GM19372 (cell line): ENCODE results near the gene KCNIP1.

Experiments
- ATAC-seq: cut with Tn5 transposase; IDR thresholded peaks from one replicate; pipeline ENCODE4 v1.9.1; 2021; ENCODE audit warnings: mild to moderate bottlenecking, low read depth, moderate library complexity; ENCODE audit not compliant: unreplicated experiment

Gene KCNIP1

GRCh38 chr5:170681013-170681433 lies 177.2 kb downstream of the KCNIP1 start:
- peak; percentile 68 for ATAC-seq

- ATAC-seq, result no peak
Observed at GRCh38 chr5:170691657-170692056, 187.8 kb downstream of the KCNIP1 start.

GRCh38 chr5:170693701-170694100 lies 189.9 kb downstream of the KCNIP1 start:
- no peak for ATAC-seq

GRCh38 chr5:170694911-170695310 lies 191.1 kb downstream of the KCNIP1 start:
- no peak for ATAC-seq

DNA sequence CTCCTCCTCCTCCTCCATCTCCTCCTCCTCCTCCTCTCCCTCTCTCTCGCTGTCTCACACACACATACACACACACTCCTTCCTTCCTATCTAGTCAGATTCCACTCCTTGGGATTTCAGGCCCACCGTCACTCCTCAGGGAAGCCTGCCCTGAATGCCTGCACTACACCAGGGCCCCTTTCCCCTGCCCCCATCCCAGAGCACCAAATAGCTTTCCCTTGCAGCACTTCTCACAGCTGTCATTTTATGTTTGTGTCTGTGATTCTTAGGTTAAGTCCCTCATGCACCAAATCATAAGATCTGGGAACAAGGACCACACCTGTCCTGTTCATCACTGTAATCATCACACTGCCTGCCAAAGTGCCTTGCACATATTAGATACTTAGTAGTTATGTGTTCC lies 193.2 kb downstream of the KCNIP1 start:
- ATAC-seq, result no peak

- ATAC-seq, result no peak
Observed at GRCh38 chr5:170700503-170700902, 196.7 kb downstream of the KCNIP1 start.

DNA sequence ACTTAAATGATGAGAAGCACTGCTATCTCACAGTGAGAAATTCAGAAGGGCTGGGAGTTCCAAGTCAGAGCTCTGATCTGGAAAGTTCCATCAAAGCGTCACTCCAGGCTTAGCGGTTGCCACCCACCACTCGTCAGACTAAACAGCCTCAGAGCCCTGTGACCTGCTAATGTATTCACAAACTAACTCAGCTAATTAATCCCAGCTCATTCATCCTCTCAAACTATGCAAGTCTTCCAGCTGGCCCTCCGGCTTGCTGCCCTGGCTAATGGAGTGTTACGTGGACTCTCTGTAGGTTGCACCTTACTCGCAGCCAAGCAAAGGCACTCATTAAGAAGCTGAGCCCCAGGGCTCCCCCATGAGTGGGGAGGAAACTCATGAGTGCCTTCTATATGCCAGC lies 197.5 kb downstream of the KCNIP1 start:
- ATAC-seq, result no peak

GRCh38 chr5:170704417-170705192 lies 200.8 kb downstream of the KCNIP1 start:
- no peak for ATAC-seq

DNA sequence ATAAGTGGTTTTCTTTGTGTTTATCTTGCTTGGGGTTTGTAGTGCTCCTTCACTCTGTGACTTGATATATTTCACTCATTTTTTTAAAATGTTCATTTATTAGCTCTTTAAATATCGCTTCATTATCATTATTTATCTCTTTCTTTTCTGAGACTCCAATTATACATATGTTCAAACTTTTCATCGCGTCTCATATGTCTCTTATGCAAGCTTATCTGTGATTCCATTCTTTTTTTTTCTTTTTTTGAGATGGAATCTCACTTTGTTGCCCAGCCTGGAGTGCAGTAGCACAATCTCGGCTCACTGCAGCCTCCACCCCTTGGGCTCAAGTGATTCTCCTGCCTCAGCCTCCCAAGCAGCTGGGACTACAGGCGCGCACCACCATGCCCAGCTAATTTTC lies 205.8 kb downstream of the KCNIP1 start:
- ATAC-seq, result no peak

GRCh38 chr5:170711300-170711699 lies 207.5 kb downstream of the KCNIP1 start:
- ATAC-seq, result no peak

- no peak for ATAC-seq
Observed at GRCh38 chr5:170715141-170715540, 211.3 kb downstream of the KCNIP1 start.

- no peak for ATAC-seq
Observed at GRCh38 chr5:170716396-170716795, 212.6 kb downstream of the KCNIP1 start.

GRCh38 chr5:170719551-170719950 lies 215.7 kb downstream of the KCNIP1 start:
- no peak for ATAC-seq

- ATAC-seq, result no peak
Observed at GRCh38 chr5:170720179-170720578, 216.4 kb downstream of the KCNIP1 start.

GRCh38 chr5:170720984-170721383 lies 217.2 kb downstream of the KCNIP1 start:
- no peak for ATAC-seq

DNA sequence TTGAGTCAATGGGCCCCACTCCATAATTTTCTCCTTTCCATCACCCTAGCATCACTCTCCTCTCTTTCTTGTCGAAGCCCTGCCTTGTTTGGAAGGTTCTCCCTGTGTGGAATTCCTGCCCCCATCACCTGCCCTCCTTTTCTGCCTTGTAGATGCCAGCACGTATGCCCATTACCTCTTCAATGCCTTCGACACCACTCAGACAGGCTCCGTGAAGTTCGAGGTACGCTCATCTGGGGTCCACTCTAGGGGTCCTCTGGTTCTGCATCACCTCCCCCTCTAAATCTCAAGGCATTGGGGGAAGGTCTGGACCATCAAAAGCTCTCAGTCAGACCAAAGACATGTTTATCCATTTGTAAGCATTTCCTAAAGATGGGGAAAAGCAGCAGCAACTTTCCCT lies 217.9 kb downstream of the KCNIP1 start:
- no peak for ATAC-seq

- no peak for ATAC-seq
Observed at GRCh38 chr5:170722316-170722715, 218.5 kb downstream of the KCNIP1 start.

GRCh38 chr5:170731052-170731451 lies 227.2 kb downstream of the KCNIP1 start:
- ATAC-seq, result no peak

DNA sequence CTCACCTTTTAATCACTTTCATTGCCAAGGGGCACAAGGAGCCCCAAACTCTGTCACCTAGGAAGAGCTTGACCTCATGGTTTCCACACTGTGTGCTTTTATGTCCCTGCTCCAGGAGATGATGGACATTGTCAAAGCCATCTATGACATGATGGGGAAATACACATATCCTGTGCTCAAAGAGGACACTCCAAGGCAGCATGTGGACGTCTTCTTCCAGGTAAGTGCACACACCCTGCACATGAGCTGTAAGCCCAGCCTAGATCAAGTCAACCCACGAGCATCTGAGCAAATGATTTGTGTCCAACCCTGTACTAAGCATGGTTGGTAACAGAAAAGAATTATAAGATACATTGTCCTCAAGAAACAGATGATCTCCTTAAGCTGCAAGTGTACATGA lies 228.9 kb downstream of the KCNIP1 start:
- ATAC-seq, result no peak

- no peak for ATAC-seq
Observed at GRCh38 chr5:170736966-170737365, 233.1 kb downstream of the KCNIP1 start.

- ATAC-seq, result no peak
Observed at GRCh38 chr5:170737591-170737990, 233.8 kb downstream of the KCNIP1 start.

- ATAC-seq, result no peak
Observed at GRCh38 chr5:170738840-170739239, 235.0 kb downstream of the KCNIP1 start.

DNA sequence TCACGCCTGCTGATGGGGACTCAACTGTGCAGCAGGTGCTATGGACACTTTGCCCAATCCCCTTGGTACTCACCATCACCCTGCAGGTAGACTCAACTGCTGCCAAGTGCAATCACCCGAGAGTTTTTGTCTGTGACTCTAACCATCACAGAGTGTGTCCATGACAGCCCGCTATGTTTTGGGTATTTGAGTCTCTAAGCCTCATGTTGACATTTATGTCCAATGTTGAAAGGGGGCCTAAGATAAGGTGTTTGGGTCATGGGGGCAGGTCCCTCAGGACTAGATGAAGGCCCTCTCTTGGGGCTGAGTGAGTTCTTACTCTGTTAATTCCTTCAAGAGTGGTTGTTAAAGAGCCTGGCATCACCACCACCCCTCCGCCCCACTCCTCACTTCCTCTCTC lies 235.6 kb downstream of the KCNIP1 start:
- no peak for ATAC-seq
